ENCODE data around the gene ITIH6.
A peak's percentile ranks its signal among the peaks of the same experiment; 100 is the strongest.

Gene ITIH6

DNA sequence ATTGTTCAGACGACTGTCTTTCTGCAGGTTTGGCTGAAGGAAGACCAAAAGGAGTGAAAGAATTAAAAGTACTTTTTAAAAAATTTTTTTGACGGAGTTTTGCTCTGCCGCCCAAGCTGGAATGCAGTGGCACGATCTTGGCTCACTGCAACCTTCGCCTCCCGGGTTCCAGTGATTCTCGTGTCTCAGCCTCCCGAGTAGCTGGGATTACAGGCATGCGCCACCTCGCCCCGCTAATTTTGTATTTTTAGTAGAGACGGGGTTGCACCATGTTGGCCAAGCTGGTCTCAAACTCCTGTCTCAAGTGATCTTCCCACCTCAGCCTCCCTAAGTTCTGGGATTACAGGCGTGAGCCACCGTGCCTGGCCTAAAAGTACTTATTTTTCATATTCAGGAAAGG lies 86.3 kb downstream of the ITIH6 start:
- Mint-ChIP-seq H3K27me3 (ENCODE audit: low read depth, poor library complexity) (no peaks in the 10 kb centered on the region), H3K4me1 (peaks cover 31% of the 10 kb centered on the region), H3K36me3 (ENCODE audit: low read depth) (no peaks in the 10 kb centered on the region), H3K4me3 (no peak overlapping the region), H3K27ac (no peak overlapping the region), H3K9me3 (peaks cover 47% of the 10 kb centered on the region)
- no peak for DNase-seq
- TF ChIP-seq CTCF (IDR thresholded peaks at IDR 0.05): no peak

GRCh38 chrX:54710920-54711319 lies 87.1 kb downstream of the ITIH6 start:
- peak overlapping the region; percentile 9 for H3K4me3 Mint-ChIP-seq
- peak overlapping the region; percentile 76 for H3K27ac Mint-ChIP-seq
- peaks cover 46% of the 10 kb centered on the region for H3K9me3 Mint-ChIP-seq
- no peak for TF ChIP-seq CTCF (IDR thresholded peaks at IDR 0.05)
- no peak for DNase-seq
- H3K4me1 Mint-ChIP-seq: peaks cover 31% of the 10 kb centered on the region
- no peaks in the 10 kb centered on the region for H3K27me3 Mint-ChIP-seq (ENCODE audit: low read depth, poor library complexity)
- no peaks in the 10 kb centered on the region for H3K36me3 Mint-ChIP-seq (ENCODE audit: low read depth)

GRCh38 chrX:54708404-54708803 lies 89.7 kb downstream of the ITIH6 start:
- Mint-ChIP-seq H3K9me3 (peaks cover 45% of the 10 kb centered on the region), H3K27me3 (ENCODE audit: low read depth, poor library complexity) (peaks cover 3% of the 10 kb centered on the region), H3K4me3 (no peak overlapping the region), H3K36me3 (ENCODE audit: low read depth) (no peaks in the 10 kb centered on the region), H3K4me1 (peaks cover 25% of the 10 kb centered on the region), H3K27ac (peak overlapping the region; percentile 72)
- TF ChIP-seq CTCF (IDR thresholded peaks at IDR 0.05): no peak
- no peak for DNase-seq

Measured in nephron progenitor cell (in vitro differentiated cells).